ENCODE measurements around the gene METTL4.

METTL4 gene

DNA sequence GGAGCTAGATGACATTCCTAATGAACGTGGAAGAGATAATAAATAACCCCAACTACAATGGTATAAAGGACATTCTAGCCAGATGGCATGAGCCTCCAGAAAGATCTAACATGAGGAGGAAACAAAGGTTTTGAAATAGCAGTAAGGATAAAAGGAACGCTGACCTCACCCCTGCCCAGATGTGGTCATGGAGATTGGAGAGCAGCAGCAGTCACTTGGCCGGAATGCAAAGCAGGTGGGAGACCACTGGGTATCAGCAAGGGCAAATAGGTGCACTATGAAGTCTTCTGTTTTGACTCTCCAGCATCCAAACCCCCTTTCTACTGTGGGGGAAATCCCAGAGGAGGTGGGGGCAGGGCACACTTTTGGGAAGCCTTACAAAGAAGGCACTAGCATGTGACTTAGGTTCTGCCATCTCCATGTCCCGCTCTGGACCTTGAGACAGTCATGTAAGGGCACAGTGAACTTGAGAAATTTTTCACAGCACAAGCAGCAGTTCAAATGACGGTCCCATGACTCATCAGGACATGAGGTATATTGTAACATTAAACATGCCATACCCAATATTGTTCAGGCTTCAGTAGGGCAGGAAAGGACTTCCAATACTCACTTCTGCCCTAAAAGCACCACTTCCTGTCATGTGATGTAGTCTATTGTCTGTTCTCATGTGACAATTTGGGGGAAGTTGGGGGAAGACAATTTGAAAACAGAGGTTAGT is 55.2 kb downstream of the METTL4 start:
- no peak for DNase-seq

DNA sequence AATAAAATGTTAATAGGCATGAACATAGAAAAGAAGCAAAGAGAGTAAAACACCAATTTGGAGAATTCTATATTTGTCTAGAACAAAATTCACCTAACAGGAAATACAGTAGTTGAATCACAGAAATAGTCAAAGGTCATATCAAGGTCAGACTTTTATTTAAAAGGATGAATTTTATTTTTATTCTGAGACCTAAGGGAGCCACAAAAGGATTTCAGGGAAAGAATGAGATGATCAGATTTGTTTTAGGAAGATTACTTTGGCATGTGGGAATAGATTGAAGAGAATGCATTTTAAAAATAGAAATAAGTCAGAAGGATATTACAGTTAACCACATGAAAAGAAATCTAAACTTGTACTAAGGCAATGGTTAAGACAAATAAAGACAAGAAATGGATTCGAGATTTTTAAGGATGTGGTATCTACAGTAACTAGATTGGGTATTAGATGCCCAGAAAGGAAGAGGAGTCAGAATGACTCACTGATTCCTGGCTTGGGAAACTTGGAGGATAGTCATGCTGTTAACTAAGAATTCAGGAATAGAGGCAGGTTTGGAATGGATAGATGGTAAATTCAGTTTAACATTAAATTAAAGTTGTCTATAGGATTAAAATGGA is 56.0 kb downstream of the METTL4 start:
- DNase-seq = no peak

DNA sequence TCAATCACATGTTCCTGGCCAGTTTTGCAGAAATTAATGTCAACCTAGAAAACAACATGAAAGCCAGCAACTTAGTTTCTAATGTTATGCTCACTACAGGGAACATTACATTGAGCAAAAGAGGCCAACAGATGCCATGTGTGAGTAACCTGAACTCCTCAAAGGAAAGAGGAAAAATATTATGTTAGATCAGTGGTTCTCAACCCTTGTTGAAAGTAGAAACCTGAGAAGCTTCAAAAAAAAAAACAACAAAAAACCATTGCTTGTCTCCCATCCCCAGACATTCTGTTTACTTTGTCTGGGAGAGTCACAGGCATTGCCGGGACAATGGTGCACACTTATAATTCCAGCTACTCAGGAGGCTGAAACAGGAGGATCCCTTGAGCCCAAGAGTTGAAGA is 57.7 kb downstream of the METTL4 start:
- DNase-seq = no peak

DNA sequence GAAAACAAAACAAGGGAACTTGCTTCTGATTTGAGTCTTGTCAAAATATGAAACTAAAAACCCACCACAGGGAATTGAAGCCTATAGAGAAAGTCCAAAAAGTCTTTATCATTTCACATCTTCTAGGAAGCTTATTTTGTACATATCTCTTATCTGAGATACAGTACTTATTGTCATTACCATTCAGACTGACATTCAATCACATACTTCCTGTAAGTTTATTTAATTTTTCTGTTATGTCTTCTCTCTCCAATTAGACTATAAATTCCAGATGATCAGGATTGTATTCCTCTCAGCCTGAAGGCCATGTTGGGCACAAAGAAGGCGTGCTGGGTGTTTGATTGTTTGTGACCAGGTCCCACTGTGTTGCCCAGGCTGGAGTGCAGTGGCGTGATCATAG is 59.2 kb downstream of the METTL4 start:
- no peak for DNase-seq

GRCh38 chr18:2511451-2511850 is 59.9 kb downstream of the METTL4 start:
- DNase-seq = no peak

GRCh38 chr18:2510416-2510815 is 60.9 kb downstream of the METTL4 start:
- no peak for DNase-seq

DNA sequence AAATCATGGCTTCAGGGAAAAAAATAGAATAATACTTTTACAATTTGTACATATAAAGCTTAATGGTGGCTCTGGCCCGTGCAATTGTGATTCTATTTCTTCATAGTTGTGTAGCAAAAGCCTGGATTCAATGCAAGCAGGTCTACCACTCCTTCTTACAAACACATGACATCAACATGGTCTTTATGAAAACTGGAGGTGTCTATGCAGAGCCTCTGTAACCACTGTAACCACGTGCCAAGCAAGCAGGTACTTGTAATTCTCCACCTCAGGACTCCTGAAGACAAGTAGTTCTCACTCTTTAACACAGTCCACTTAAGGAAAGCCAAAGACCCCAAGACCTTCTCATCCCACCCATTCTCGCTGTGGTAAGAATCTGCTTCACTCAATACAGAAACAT is 62.6 kb downstream of the METTL4 start:
- no peak for DNase-seq

- DNase-seq = no peak
Measured at GRCh38 chr18:2508155-2508554, 63.1 kb downstream of the METTL4 start.

DNA sequence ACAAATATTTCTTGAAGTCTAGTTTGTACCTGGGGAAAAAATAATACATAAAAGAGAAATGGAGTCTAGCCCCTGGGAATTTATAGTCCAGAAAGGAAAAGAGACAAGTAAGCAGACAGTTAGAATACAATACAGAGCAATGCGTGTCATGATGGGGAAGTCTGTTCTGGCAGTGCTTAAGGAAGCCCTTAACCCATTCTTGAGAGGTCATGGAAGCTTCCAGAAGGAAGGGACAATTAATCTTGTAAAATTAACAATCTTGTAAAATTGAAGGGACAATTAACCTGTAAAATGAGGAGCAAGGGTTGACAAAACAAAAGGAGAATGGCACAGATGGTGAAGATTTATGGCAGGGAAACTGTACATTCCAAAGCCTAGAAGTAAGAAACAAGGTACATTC is 66.7 kb downstream of the METTL4 start:
- DNase-seq = no peak

GRCh38 chr18:2502880-2503279 is 68.4 kb downstream of the METTL4 start:
- DNase-seq = no peak

- DNase-seq = no peak
Measured at GRCh38 chr18:2502394-2502793, 68.9 kb downstream of the METTL4 start.

DNA sequence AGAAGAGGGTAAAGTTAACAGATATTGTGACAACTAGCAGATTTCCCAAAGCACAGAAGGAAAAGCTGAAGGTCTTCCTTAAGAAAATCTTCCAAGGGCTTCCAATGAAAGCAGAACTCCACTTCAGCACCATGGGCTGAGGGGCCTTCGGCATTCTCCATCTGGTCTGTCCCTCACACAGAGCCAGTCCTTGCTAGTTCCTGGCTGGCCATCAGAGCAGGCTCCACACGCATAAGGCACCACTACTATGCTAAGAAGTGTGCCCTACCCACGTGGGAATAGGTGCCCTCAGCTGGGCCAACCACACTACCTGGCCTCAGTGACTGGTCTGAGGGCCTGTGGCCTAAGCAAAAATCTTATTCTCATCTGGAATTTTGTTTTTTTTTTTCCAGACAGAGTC is 73.5 kb downstream of the METTL4 start:
- DNase-seq = no peak

- no peak for DNase-seq
Measured at GRCh38 chr18:2495381-2495780, 75.9 kb downstream of the METTL4 start.

DNA sequence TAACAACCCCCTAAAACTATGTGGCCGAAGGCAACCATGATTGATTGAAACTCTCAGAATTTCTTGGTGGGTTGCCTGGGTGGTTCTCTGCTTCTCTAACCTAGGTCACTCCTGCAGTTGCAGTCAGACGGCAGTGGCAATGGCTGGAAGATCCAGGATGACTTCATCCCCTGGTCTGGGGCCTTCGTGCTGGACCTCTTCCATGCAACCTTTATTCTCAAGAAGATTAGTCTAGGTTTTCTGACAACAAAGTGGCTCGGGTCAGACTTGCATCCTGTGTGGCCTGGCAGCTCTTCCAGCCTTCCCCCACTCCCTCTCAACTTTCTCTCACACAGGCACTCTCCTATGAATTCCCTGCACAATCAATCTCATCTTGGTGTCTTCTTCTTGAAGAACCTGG is 76.4 kb downstream of the METTL4 start:
- DNase-seq = no peak

Measured in activated gamma-delta T cell (primary cell).